ENCODE measurements around the gene ATP11C.
"Not testable (repeated sequence)": the region's sequence is repeated elsewhere in the genome, so short reads cannot be mapped to it uniquely, and the experiment has no call there.

Gene ATP11C

GRCh38 chrX:139881572-139881971, 51.3 kb downstream of the ATP11C start:
- Histone ChIP-seq H3K36me3 (ENCODE audit: control insufficient read depth, insufficient read depth, low read length) (no peaks in the 10 kb centered on the region), H3K27ac (ENCODE audit: low read depth, low read length) (no peak overlapping the region), H3K4me3 (ENCODE audit: low read length) (no peak overlapping the region), H3K27me3 (ENCODE audit: control insufficient read depth, insufficient read depth, low read length) (peaks cover 2% of the 10 kb centered on the region), H3K9ac (ENCODE audit: low read length) (no peak overlapping the region), H3K4me1 (ENCODE audit: control insufficient read depth, insufficient read depth, low read length) (no peaks in the 10 kb centered on the region)

DNA sequence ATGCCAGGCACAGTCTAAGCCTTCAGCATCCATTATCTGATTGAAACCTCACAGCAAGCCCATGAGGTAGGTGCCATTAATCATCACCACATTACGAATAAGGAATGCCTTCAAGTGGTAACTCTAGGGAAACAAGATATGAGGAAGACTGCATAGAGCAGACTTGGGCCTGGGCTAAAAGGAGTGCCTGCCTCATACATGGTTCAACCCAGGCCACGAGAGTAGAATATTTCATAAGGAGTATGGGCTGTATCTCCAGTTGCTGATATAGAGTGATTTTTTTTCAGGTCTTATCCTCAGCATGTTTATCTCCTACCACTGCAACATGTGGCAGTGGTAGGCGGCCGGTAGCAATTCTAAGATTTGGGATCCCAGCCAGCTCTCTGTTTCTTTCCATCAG, 51.7 kb downstream of the ATP11C start:
- Histone ChIP-seq H3K9ac (ENCODE audit: low read length) (no peak overlapping the region), H3K36me3 (ENCODE audit: control insufficient read depth, insufficient read depth, low read length) (no peaks in the 10 kb centered on the region), H3K4me3 (ENCODE audit: low read length) (no peak overlapping the region), H3K27ac (ENCODE audit: low read depth, low read length) (no peak overlapping the region), H3K4me1 (ENCODE audit: control insufficient read depth, insufficient read depth, low read length) (no peaks in the 10 kb centered on the region), H3K27me3 (ENCODE audit: control insufficient read depth, insufficient read depth, low read length) (peaks cover 2% of the 10 kb centered on the region)

DNA sequence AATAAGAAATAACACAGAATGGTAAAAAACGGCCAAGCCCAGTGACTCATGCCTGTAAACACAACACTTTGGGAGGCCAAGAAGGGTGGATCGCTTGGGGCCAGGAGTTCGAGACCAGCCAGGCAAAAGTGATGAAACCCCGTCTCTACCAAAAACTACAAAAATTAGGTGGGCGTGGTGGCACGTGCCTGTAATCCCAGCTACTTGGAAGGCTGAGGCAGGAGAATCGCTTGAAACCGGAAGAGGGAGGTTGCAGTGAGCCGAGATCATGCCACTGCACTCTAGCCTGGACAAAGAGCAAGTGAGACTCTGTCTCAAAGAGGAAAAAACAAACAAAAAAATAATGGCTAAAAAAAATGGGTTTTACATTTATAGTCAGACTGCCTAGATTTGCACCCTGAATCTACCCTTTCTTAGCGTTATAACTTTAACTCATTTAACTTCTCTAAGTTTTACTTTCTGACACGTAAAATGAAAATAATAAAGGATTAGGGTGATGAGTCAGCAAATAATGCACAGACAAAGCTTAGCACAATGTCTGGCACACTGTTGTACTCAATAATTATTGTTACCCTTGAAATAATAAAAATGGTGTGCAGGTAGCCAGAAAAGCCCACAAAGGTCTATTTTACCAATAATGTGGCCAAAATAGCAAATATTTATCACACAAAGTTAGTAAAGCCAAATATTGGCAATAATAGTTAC, 55.0 kb downstream of the ATP11C start:
- Histone ChIP-seq H3K27me3 (ENCODE audit: control insufficient read depth, insufficient read depth, low read length) (peaks cover 2% of the 10 kb centered on the region), H3K27ac (ENCODE audit: low read depth, low read length) (no peak overlapping the region), H3K36me3 (ENCODE audit: control insufficient read depth, insufficient read depth, low read length) (no peaks in the 10 kb centered on the region), H3K4me3 (ENCODE audit: low read length) (no peak overlapping the region), H3K4me1 (ENCODE audit: control insufficient read depth, insufficient read depth, low read length) (no peaks in the 10 kb centered on the region), H3K9ac (ENCODE audit: low read length) (no peak overlapping the region)

- Histone ChIP-seq H3K4me3 (ENCODE audit: low read length) (no peak overlapping the region), H3K27ac (ENCODE audit: low read depth, low read length) (no peak overlapping the region), H3K4me1 (ENCODE audit: control insufficient read depth, insufficient read depth, low read length) (no peaks in the 10 kb centered on the region), H3K9ac (ENCODE audit: low read length) (no peak overlapping the region), H3K27me3 (ENCODE audit: control insufficient read depth, insufficient read depth, low read length) (peaks cover 2% of the 10 kb centered on the region), H3K36me3 (ENCODE audit: control insufficient read depth, insufficient read depth, low read length) (no peaks in the 10 kb centered on the region)
Measured at GRCh38 chrX:139875841-139876240, 57.0 kb downstream of the ATP11C start.

DNA sequence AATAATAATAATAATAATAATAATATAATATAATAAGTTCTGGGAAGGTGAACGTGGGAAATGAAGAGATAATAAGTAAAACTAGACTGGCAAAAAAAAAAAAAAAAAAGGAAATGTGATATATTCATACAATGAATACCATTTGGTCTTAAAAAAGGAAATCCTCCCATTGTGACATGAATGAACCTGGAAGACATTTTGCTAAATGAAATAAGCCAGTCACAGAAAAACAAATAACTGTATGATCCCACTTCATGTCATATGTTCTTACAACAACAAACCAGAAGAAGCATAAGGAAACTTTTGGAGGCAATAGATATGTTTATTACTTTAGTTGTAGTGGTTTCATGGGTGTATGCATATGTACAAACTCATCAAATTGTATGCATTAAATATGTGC, 63.1 kb downstream of the ATP11C start:
- H3K4me3 ChIP-seq (ENCODE audit: low read length): no peak overlapping the region

GRCh38 chrX:139864640-139865039, 68.2 kb downstream of the ATP11C start:
- H3K27ac ChIP-seq (ENCODE audit: low read depth, low read length): no peak overlapping the region

More for the DNA sequence above, 63.1 kb downstream of the ATP11C start:
- Histone ChIP-seq H3K27ac (ENCODE audit: low read depth, low read length) (no peak overlapping the region), H3K27me3 (ENCODE audit: control insufficient read depth, insufficient read depth, low read length) (no peaks in the 10 kb centered on the region), H3K4me1 (ENCODE audit: control insufficient read depth, insufficient read depth, low read length) (no peaks in the 10 kb centered on the region), H3K9ac (ENCODE audit: low read length) (no peak overlapping the region), H3K36me3 (ENCODE audit: control insufficient read depth, insufficient read depth, low read length) (no peaks in the 10 kb centered on the region)

DNA sequence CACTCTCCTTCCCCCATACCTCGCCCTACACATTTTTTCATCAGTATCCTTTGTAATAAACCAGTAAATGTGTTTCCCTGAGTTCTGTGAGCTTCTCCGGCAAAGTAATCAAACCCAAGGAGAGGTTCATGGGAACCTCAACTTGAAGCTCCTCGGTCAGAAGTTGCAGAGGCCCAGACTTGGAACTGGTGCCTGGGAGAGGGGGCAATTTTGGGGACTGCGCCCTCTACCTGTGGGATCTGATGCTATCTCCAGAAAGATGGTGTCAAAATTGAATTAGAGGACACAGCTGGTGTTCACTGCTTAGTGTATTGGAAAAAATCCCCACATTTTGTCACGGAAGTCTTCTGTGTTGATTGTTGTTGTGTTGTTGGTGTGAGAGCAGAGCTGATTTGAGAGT, 70.6 kb downstream of the ATP11C start:
- Histone ChIP-seq H3K36me3 (ENCODE audit: control insufficient read depth, insufficient read depth, low read length) (no peaks in the 10 kb centered on the region), H3K27me3 (ENCODE audit: control insufficient read depth, insufficient read depth, low read length) (no peaks in the 10 kb centered on the region), H3K4me3 (ENCODE audit: low read length) (no peak overlapping the region), H3K9ac (ENCODE audit: low read length) (no peak overlapping the region), H3K27ac (ENCODE audit: low read depth, low read length) (no peak overlapping the region), H3K4me1 (ENCODE audit: control insufficient read depth, insufficient read depth, low read length) (no peaks in the 10 kb centered on the region)

More at GRCh38 chrX:139864640-139865039, 68.2 kb downstream of the ATP11C start:
- Histone ChIP-seq H3K4me1 (ENCODE audit: control insufficient read depth, insufficient read depth, low read length) (no peaks in the 10 kb centered on the region), H3K36me3 (ENCODE audit: control insufficient read depth, insufficient read depth, low read length) (no peaks in the 10 kb centered on the region), H3K9ac (ENCODE audit: low read length) (no peak overlapping the region), H3K27me3 (ENCODE audit: control insufficient read depth, insufficient read depth, low read length) (no peaks in the 10 kb centered on the region), H3K4me3 (ENCODE audit: low read length) (no peak overlapping the region)

DNA sequence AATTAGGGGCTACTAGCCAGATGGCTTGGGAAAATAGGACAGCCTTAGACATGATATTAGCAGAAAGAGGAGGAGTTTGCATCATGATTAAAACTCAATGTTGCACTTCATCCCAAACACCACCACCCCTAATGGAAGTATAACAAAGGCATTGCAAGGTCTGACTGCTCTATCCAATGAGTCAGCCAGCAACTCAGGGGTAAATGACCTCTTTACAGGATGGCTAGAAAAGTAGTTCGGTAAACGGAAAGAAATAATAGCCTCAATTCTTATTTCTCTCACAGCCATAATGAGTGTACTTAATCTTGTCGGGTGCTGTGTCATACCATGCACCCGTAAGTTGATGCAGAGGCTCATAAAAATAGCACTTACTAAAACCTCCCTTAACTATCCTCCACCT, 76.0 kb downstream of the ATP11C start:
- not testable (repeated sequence) for H3K9ac ChIP-seq (ENCODE audit: low read length); H3K27me3 ChIP-seq (ENCODE audit: control insufficient read depth, insufficient read depth, low read length); H3K36me3 ChIP-seq (ENCODE audit: control insufficient read depth, insufficient read depth, low read length); H3K4me1 ChIP-seq (ENCODE audit: control insufficient read depth, insufficient read depth, low read length); H3K27ac ChIP-seq (ENCODE audit: low read depth, low read length); H3K4me3 ChIP-seq (ENCODE audit: low read length)

DNA sequence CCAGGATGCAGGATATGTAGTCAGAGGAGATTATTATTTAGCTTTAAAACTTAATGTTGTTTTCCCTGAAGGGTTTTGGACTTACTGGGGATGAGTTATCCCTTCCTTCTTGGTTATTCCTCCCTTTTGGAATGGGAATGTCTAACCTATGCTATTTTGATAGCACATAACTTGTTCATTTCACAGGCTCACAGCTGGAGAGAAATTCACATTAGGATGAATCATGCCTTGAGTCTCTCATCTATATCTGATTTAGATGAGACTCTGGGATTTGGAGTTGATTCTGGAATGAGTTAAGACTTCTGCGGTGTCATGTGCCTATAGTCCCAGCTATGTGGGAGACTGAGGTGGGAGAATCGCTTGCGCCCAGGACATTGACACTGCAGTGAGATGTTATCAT, 81.1 kb downstream of the ATP11C start:
- no peaks in the 10 kb centered on the region for H3K4me1 ChIP-seq (ENCODE audit: control insufficient read depth, insufficient read depth, low read length)
- H3K36me3 ChIP-seq (ENCODE audit: control insufficient read depth, insufficient read depth, low read length): no peaks in the 10 kb centered on the region
- no peak overlapping the region for H3K4me3 ChIP-seq (ENCODE audit: low read length)
- no peak overlapping the region for H3K9ac ChIP-seq (ENCODE audit: low read length)
- no peaks in the 10 kb centered on the region for H3K27me3 ChIP-seq (ENCODE audit: control insufficient read depth, insufficient read depth, low read length)
- no peak overlapping the region for H3K27ac ChIP-seq (ENCODE audit: low read depth, low read length)

- no peaks in the 10 kb centered on the region for H3K36me3 ChIP-seq (ENCODE audit: control insufficient read depth, insufficient read depth, low read length)
- no peaks in the 10 kb centered on the region for H3K4me1 ChIP-seq (ENCODE audit: control insufficient read depth, insufficient read depth, low read length)
- H3K9ac ChIP-seq (ENCODE audit: low read length): no peak overlapping the region
- no peaks in the 10 kb centered on the region for H3K27me3 ChIP-seq (ENCODE audit: control insufficient read depth, insufficient read depth, low read length)
- H3K27ac ChIP-seq (ENCODE audit: low read depth, low read length): no peak overlapping the region
- no peak overlapping the region for H3K4me3 ChIP-seq (ENCODE audit: low read length)
Measured at GRCh38 chrX:139850968-139851367, 81.9 kb downstream of the ATP11C start.

DNA sequence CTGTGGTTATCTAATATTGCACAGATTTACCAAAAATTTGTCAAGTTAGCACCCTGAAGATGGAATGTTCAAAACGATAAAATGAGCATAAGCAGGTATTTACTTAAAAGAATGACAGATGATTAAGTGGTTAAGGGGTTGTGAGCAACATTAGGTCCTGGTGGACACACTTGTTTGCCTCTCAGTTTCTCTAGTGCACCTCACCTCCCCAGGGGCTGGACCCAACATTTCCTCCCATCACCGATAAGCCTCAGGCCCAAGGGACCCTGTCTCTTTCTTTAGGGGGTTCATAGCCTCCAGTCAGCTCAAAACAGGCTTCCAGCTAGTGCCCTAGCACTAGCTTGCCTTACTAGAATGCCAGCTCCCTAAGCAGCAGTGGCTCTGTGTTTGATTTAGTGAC, 88.0 kb downstream of the ATP11C start:
- Histone ChIP-seq H3K27me3 (ENCODE audit: control insufficient read depth, insufficient read depth, low read length) (no peaks in the 10 kb centered on the region), H3K27ac (ENCODE audit: low read depth, low read length) (no peak overlapping the region)

GRCh38 chrX:139844163-139844562, 88.7 kb downstream of the ATP11C start:
- Histone ChIP-seq H3K9ac (ENCODE audit: low read length) (no peak overlapping the region), H3K27me3 (ENCODE audit: control insufficient read depth, insufficient read depth, low read length) (no peaks in the 10 kb centered on the region), H3K27ac (ENCODE audit: low read depth, low read length) (no peak overlapping the region), H3K4me3 (ENCODE audit: low read length) (no peak overlapping the region), H3K36me3 (ENCODE audit: control insufficient read depth, insufficient read depth, low read length) (no peaks in the 10 kb centered on the region), H3K4me1 (ENCODE audit: control insufficient read depth, insufficient read depth, low read length) (no peaks in the 10 kb centered on the region)

More for the DNA sequence above, 88.0 kb downstream of the ATP11C start:
- no peak overlapping the region for H3K9ac ChIP-seq (ENCODE audit: low read length)
- no peaks in the 10 kb centered on the region for H3K36me3 ChIP-seq (ENCODE audit: control insufficient read depth, insufficient read depth, low read length)
- no peak overlapping the region for H3K4me3 ChIP-seq (ENCODE audit: low read length)
- H3K4me1 ChIP-seq (ENCODE audit: control insufficient read depth, insufficient read depth, low read length): no peaks in the 10 kb centered on the region
